ENCODE data around the gene C1QTNF6.

DNA sequence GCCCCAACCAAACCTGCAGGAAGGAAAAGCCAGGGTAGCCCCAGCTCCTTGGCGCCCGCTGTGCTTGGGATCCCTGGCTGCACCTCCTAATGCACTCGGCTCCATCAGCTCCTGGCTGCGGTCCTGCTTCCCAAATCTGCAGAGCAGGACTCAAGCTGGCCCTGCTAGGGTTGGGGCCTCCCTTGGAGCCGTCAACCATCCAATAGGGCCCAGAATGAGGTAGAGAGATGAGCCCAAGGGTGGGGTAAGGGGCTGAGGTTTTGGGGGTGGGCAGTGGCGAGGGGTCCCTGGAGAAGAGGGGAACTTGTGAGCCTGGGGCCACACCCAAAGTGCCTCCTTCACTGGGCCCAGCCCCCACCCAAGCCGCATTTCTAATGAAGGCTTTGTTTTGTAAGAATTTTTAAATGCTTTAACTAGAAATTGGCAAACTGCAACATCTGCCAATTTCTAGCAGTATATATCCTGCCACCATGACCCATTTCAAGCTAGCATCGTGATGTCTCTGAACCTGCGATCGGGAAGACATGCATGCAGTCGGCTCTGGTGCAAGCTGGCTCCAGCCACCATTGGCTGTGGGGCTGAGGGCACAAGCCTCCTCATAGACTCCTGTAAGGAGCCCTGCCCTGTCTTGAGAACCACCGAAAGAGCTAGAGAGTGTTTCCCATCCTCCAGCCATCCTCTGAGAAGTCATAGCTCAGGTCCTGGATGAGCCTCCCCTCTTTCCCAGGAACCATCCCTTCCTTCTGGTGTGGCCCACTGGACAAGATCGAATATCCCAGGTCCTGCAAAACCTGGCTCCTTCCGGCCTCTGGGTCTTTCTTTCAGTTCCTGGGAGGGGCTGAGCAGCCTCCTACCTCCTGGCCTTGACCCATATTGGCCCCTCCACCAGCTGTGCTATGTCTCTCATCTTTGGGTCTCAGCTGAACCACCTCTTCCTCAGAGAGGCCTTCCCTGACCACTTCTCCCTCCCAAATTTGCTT, 15.5 kb downstream of the C1QTNF6 start:
- TF ChIP-seq, protein P1, sequence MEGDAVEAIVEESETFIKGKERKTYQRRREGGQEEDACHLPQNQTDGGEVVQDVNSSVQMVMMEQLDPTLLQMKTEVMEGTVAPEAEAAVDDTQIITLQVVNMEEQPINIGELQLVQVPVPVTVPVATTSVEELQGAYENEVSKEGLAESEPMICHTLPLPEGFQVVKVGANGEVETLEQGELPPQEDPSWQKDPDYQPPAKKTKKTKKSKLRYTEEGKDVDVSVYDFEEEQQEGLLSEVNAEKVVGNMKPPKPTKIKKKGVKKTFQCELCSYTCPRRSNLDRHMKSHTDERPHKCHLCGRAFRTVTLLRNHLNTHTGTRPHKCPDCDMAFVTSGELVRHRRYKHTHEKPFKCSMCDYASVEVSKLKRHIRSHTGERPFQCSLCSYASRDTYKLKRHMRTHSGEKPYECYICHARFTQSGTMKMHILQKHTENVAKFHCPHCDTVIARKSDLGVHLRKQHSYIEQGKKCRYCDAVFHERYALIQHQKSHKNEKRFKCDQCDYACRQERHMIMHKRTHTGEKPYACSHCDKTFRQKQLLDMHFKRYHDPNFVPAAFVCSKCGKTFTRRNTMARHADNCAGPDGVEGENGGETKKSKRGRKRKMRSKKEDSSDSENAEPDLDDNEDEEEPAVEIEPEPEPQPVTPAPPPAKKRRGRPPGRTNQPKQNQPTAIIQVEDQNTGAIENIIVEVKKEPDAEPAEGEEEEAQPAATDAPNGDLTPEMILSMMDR (IDR thresholded peaks at IDR 0.05), result no peak
- TF ChIP-seq POLR2AphosphoS5 (IDR thresholded peaks at IDR 0.05; ENCODE audit: low read depth, low read length) (no peak), TCF7L2 (IDR thresholded peaks at IDR 0.05; ENCODE audit: low read depth, low read length) (no peak), REST (IDR thresholded peaks at IDR 0.05; ENCODE audit: insufficient read depth in 1 of 2, low read depth in 2 of 2, low read length in 1 of 2) (no peak), SIN3A (IDR thresholded peaks at IDR 0.05; ENCODE audit: borderline replicate concordance, insufficient read depth, low read depth, low read length) (no peak)

All from Panc1 (cell line).